GM23338 (cell line): ENCODE data around the gene RGP1. TPM values are rescaled to one million over a fixed set of nuclear protein-coding genes. Genes with fewer than 3 reads are reported as not detected.

Source experiments
- ATAC-seq: fragments of 200-7000 bp; cut with Tn5 transposase; 3 replicates; pipeline ENCODE4 v1.9.1; 2020
- DNase-seq: peaks from one replicate; pipeline ENCODE4 v3.0.0-alpha.2; 2015; ENCODE audit warnings: low spot score
- H2AFZ ChIP-seq: fragments of 200-600 bp; sonication (generic); 2 replicates; pipeline ENCODE4 v1.8.0; 2016; ENCODE audit warnings: antibody characterized with exemption, mild to moderate bottlenecking, moderate library complexity
- H3F3A ChIP-seq: fragments of 200-600 bp; sonication (generic); replicated peaks from 2 replicates; pipeline ENCODE4 v1.8.0; 2017; ENCODE audit warnings: antibody characterized with exemption, mixed run types, low read depth
- H3K27ac ChIP-seq: fragments of 200-600 bp; sonication (generic); 2 replicates; pipeline ENCODE4 v1.6.1; 2016; ENCODE audit warnings: low read depth
- H3K27me3 ChIP-seq: fragments of 200-600 bp; sonication (generic); 2 replicates; pipeline ENCODE4 v1.8.0; 2016; ENCODE audit warnings: mild to moderate bottlenecking, mixed run types, moderate library complexity; ENCODE audit not compliant: insufficient read depth
- H3K36me3 ChIP-seq: fragments of 200-600 bp; sonication (generic); 2 replicates; pipeline ENCODE4 v1.8.0; 2016; ENCODE audit warnings: mild to moderate bottlenecking; ENCODE audit not compliant: insufficient read depth
- H3K4me1 ChIP-seq: fragments of 200-600 bp; sonication (generic); 2 replicates; pipeline ENCODE4 v1.8.0; 2016; ENCODE audit warnings: mild to moderate bottlenecking, moderate library complexity; ENCODE audit not compliant: insufficient read depth
- H3K4me2 ChIP-seq: fragments of 200-600 bp; sonication (generic); 2 replicates; pipeline ENCODE4 v1.7.1; 2017; ENCODE audit warnings: mixed run types
- H3K4me3 ChIP-seq: fragments of 200-600 bp; sonication (generic); 2 replicates; pipeline ENCODE4 v1.6.1; 2016; ENCODE audit warnings: mixed run types
- H3K79me2 ChIP-seq: fragments of 200-600 bp; sonication (generic); replicated peaks from 2 replicates; pipeline ENCODE4 v1.8.0; 2017; ENCODE audit warnings: mild to moderate bottlenecking; ENCODE audit not compliant: insufficient read depth
- H3K9me2 ChIP-seq: fragments of 200-600 bp; sonication (generic); 2 replicates; pipeline ENCODE4 v1.8.0; 2017; ENCODE audit not compliant: insufficient read depth
- H4K20me1 ChIP-seq: fragments of 200-600 bp; sonication (generic); replicated peaks from 2 replicates; pipeline ENCODE4 v1.8.0; 2017; ENCODE audit warnings: mild to moderate bottlenecking; ENCODE audit not compliant: insufficient read depth
- H3K27ac Mint-ChIP-seq: 2 replicates; pipeline ENCODE4 v1.8.0; 2020; ENCODE audit warnings: inconsistent platforms, mild to moderate bottlenecking, moderate library complexity, mixed read lengths
- H3K27me3 Mint-ChIP-seq: 3 replicates; pipeline ENCODE4 v1.8.0; 2022; ENCODE audit warnings: low read depth, mild to moderate bottlenecking, moderate library complexity, mixed read lengths, inconsistent platforms; ENCODE audit not compliant: insufficient read depth, poor library complexity
- H3K36me3 Mint-ChIP-seq: 3 replicates; pipeline ENCODE4 v1.8.0; 2021; ENCODE audit warnings: low read depth, mild to moderate bottlenecking, inconsistent platforms, moderate library complexity, mixed read lengths
- H3K4me1 Mint-ChIP-seq: 3 replicates; pipeline ENCODE4 v1.8.0; 2020; ENCODE audit warnings: mild to moderate bottlenecking, inconsistent platforms, mixed read lengths
- H3K4me3 Mint-ChIP-seq: 3 replicates; pipeline ENCODE4 v1.8.0; 2021; ENCODE audit warnings: moderate library complexity, mild to moderate bottlenecking, inconsistent platforms, mixed read lengths
- H3K9me3 Mint-ChIP-seq: 3 replicates; pipeline ENCODE4 v1.8.0; 2020; ENCODE audit warnings: moderate library complexity, mild to moderate bottlenecking, inconsistent platforms, mixed read lengths
- CREB1 ChIP-seq: fragments of 250-450 bp; sonication (Bioruptor Pico); IDR thresholded peaks from 2 replicates; pipeline ENCODE4 v1.5.0; 2020; ENCODE audit warnings: low read depth, mild to moderate bottlenecking, moderate library complexity
- EZH2phosphoT487 ChIP-seq: fragments of 200-600 bp; sonication (generic); IDR thresholded peaks from one replicate; pipeline ENCODE4 v1.8.1; 2018; ENCODE audit warnings: antibody characterized with exemption; ENCODE audit not compliant: unreplicated experiment
- NANOG ChIP-seq: IDR thresholded peaks from 2 replicates; pipeline ENCODE4 v1.6.1; 2016; ENCODE audit warnings: antibody characterized with exemption, borderline replicate concordance
- POLR2AphosphoS5 ChIP-seq: IDR thresholded peaks from 2 replicates; pipeline ENCODE4 v1.6.1; 2016; ENCODE audit warnings: antibody characterized with exemption, low read depth
- STAT1 ChIP-seq: IDR thresholded peaks from one replicate; pipeline ENCODE4 v1.6.1; 2016; ENCODE audit warnings: antibody characterized with exemption; ENCODE audit not compliant: unreplicated experiment
- ZNF114 ChIP-seq: fragments of 250-450 bp; sonication (Bioruptor Pico); IDR thresholded peaks from 2 replicates; pipeline ENCODE4 v1.5.0; 2020; ENCODE audit warnings: mild to moderate bottlenecking, moderate library complexity
- ZNF331 ChIP-seq: fragments of 250-450 bp; sonication (Bioruptor Pico); IDR thresholded peaks from 2 replicates; pipeline ENCODE4 v1.5.0; 2020; ENCODE audit warnings: low read depth, mild to moderate bottlenecking, moderate library complexity
- polyA plus RNA-seq: library from polyadenylated mRNA; unstranded; fragments of >200 nt; fragmentation: Nextera tagmentation; extraction: Ambion mirVana; gene quantifications from 2 replicates; pipeline ENCODE4 v1.2.1, GENCODE V29; 2016
- total RNA-seq: library from RNA; depleted of rRNA; stranded (reverse); fragments of >200 nt; shearing (Covaris generic); gene quantifications from 2 replicates; pipeline ENCODE4 v1.2.3, GENCODE V29; 2014
- TF ChIP-seq, protein P1 (sequence below), 2 experiments: fragments of 200-600 bp in 1 of 2; sonication (generic) in 1 of 2; conservative IDR thresholded peaks; 2 replicates each; pipeline versions ENCODE4 v1.5.1 to v1.6.1; 2016 to 2017; ENCODE audit warnings: antibody characterized with exemption in 2 of 2, low read depth in 2 of 2, mild to moderate bottlenecking in 2 of 2, moderate library complexity in 1 of 2
- TF ChIP-seq, protein P2 (sequence below): IDR thresholded peaks from 2 replicates; pipeline ENCODE4 v1.6.1; 2016; ENCODE audit warnings: antibody characterized with exemption
- TF ChIP-seq, protein P3 (sequence below): fragments of 250-450 bp; sonication (Bioruptor Pico); IDR thresholded peaks from 2 replicates; pipeline ENCODE4 v1.5.0; 2020; ENCODE audit warnings: mild to moderate bottlenecking, moderate library complexity

Gene RGP1
- total and polyA plus RNA-seq, 2 experiments from 2014 or later: 2.8 to 16.0 TPM

DNA sequence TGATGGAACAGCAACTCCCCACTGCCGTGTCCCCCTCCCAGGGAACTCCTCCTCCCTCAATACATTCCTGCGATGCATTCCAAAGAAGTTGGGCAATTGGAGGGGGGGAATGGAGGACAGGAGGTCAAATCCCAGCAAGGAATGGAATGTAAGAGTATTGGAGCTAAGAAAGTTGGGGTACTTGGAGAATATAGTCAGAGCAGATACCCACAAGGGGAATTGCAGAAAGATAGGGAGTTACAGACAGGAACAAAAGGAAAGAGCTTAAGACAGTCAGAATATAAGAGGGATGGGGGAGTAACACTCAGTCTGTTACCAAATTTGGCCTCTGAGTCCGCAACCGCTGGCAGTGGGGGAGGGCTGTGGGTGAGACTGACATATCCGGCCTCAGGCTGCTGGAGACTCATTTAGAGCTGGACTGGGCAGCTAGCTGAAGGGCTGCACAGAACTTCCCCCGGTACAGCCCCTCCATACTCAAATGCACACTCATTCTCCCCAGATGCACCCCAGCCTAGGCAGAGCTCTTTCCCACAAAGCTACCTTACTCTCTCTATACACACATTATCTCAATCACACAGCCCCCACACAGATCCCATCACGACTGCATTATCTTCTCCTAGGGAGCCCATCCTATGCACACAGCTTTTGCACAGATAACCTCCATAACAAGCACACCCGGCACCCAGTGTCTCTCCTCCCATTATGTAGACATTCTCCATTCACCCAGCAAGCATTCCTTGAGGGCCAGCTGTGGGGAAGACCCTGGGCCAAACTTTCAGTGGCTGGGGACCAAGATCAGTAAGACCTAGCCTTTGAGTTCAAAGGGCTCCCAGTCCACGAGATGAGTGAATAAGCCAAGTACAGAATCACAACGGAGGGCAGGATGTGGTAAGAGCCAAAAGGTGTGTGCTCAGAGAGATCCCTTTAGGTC, 20.8 kb upstream of the RGP1 start (continued):
- TF ChIP-seq, protein P1, sequence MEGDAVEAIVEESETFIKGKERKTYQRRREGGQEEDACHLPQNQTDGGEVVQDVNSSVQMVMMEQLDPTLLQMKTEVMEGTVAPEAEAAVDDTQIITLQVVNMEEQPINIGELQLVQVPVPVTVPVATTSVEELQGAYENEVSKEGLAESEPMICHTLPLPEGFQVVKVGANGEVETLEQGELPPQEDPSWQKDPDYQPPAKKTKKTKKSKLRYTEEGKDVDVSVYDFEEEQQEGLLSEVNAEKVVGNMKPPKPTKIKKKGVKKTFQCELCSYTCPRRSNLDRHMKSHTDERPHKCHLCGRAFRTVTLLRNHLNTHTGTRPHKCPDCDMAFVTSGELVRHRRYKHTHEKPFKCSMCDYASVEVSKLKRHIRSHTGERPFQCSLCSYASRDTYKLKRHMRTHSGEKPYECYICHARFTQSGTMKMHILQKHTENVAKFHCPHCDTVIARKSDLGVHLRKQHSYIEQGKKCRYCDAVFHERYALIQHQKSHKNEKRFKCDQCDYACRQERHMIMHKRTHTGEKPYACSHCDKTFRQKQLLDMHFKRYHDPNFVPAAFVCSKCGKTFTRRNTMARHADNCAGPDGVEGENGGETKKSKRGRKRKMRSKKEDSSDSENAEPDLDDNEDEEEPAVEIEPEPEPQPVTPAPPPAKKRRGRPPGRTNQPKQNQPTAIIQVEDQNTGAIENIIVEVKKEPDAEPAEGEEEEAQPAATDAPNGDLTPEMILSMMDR (conservative IDR thresholded peaks at IDR 0.05; ENCODE audit: low read depth in 2 of 2): no peak
- no peak for TF ChIP-seq POLR2AphosphoS5
- TF ChIP-seq, protein P2, sequence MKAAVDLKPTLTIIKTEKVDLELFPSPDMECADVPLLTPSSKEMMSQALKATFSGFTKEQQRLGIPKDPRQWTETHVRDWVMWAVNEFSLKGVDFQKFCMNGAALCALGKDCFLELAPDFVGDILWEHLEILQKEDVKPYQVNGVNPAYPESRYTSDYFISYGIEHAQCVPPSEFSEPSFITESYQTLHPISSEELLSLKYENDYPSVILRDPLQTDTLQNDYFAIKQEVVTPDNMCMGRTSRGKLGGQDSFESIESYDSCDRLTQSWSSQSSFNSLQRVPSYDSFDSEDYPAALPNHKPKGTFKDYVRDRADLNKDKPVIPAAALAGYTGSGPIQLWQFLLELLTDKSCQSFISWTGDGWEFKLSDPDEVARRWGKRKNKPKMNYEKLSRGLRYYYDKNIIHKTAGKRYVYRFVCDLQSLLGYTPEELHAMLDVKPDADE: 0 out of 2 replicates have a peak, but pooled peaks have one; percentile 37
- TF ChIP-seq ZNF114 (CRISPR knock-in tag): no peak
- no peak for TF ChIP-seq ZNF331 (CRISPR knock-in tag)
- no peak for TF ChIP-seq STAT1

DNA sequence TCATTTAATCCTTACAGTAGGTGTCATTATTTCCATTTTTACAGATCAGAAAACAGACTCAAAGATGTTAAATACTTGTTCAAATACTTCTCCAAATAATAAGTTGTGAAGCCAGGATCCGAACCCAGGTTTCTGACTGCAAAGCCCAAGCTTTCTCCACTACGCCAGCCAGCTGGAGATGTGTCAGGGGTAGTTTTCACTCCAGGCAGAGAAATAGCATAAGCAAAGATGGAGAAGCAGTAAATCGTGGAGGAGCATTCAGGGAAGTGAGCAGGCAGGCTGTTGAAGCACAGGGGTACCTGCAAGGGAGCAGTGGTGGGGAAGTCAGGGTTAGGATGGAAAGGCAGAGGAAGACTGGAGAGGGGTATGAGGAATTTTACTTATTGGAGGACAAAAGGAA, 20.0 kb upstream of the RGP1 start:
- H3K9me3 Mint-ChIP-seq: no peaks in the 10 kb centered on the region; the same call in 2 of the 3 replicates
- peaks cover 10% of the 10 kb centered on the region for H4K20me1 ChIP-seq
- no peak for DNase-seq
- H3K27me3 Mint-ChIP-seq: peaks cover 8% of the 10 kb centered on the region
- peaks cover 13% of the 10 kb centered on the region for H3K4me1 Mint-ChIP-seq
- H3K4me3 ChIP-seq: peak overlapping the region; percentile 26
- no peak overlapping the region for H2AFZ ChIP-seq
- peaks cover 41% of the 10 kb centered on the region for H3K4me1 ChIP-seq
- peaks cover 3% of the 10 kb centered on the region; the same call in 1 of the 2 replicates for H3F3A ChIP-seq
- H3K27me3 ChIP-seq: no peaks in the 10 kb centered on the region
- H3K36me3 Mint-ChIP-seq: peaks cover 18% of the 10 kb centered on the region
- peak overlapping the region; percentile 1 for H3K27ac ChIP-seq
- no peak for ATAC-seq
- peaks cover 9% of the 10 kb centered on the region for H3K36me3 ChIP-seq
- no peak overlapping the region for H3K27ac Mint-ChIP-seq
- H3K79me2 ChIP-seq: peaks cover 49% of the 10 kb centered on the region
- H3K9me2 ChIP-seq: no peaks in the 10 kb centered on the region
- peak overlapping the region; percentile 53 for H3K4me2 ChIP-seq
- no peak overlapping the region for H3K4me3 Mint-ChIP-seq
- no peak for TF ChIP-seq NANOG
- TF ChIP-seq ZNF331 (CRISPR knock-in tag): no peak
- TF ChIP-seq, protein P3, sequence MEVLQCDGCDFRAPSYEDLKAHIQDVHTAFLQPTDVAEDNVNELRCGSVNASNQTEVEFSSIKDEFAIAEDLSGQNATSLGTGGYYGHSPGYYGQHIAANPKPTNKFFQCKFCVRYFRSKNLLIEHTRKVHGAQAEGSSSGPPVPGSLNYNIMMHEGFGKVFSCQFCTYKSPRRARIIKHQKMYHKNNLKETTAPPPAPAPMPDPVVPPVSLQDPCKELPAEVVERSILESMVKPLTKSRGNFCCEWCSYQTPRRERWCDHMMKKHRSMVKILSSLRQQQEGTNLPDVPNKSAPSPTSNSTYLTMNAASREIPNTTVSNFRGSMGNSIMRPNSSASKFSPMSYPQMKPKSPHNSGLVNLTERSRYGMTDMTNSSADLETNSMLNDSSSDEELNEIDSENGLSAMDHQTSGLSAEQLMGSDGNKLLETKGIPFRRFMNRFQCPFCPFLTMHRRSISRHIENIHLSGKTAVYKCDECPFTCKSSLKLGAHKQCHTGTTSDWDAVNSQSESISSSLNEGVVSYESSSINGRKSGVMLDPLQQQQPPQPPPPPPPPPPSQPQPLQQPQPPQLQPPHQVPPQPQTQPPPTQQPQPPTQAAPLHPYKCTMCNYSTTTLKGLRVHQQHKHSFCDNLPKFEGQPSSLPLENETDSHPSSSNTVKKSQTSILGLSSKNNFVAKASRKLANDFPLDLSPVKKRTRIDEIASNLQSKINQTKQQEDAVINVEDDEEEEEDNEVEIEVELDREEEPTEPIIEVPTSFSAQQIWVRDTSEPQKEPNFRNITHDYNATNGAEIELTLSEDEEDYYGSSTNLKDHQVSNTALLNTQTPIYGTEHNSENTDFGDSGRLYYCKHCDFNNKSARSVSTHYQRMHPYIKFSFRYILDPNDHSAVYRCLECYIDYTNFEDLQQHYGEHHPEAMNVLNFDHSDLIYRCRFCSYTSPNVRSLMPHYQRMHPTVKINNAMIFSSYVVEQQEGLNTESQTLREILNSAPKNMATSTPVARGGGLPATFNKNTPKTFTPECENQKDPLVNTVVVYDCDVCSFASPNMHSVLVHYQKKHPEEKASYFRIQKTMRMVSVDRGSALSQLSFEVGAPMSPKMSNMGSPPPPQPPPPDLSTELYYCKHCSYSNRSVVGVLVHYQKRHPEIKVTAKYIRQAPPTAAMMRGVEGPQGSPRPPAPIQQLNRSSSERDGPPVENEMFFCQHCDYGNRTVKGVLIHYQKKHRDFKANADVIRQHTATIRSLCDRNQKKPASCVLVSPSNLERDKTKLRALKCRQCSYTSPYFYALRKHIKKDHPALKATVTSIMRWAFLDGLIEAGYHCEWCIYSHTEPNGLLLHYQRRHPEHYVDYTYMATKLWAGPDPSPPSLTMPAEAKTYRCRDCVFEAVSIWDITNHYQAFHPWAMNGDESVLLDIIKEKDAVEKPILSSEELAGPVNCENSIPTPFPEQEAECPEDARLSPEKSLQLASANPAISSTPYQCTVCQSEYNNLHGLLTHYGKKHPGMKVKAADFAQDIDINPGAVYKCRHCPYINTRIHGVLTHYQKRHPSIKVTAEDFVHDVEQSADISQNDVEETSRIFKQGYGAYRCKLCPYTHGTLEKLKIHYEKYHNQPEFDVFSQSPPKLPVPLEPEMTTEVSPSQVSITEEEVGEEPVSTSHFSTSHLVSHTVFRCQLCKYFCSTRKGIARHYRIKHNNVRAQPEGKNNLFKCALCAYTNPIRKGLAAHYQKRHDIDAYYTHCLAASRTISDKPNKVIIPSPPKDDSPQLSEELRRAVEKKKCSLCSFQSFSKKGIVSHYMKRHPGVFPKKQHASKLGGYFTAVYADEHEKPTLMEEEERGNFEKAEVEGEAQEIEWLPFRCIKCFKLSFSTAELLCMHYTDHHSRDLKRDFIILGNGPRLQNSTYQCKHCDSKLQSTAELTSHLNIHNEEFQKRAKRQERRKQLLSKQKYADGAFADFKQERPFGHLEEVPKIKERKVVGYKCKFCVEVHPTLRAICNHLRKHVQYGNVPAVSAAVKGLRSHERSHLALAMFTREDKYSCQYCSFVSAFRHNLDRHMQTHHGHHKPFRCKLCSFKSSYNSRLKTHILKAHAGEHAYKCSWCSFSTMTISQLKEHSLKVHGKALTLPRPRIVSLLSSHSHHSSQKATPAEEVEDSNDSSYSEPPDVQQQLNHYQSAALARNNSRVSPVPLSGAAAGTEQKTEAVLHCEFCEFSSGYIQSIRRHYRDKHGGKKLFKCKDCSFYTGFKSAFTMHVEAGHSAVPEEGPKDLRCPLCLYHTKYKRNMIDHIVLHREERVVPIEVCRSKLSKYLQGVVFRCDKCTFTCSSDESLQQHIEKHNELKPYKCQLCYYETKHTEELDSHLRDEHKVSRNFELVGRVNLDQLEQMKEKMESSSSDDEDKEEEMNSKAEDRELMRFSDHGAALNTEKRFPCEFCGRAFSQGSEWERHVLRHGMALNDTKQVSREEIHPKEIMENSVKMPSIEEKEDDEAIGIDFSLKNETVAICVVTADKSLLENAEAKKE: no peak
- no peak for TF ChIP-seq EZH2phosphoT487
- no peak for TF ChIP-seq POLR2AphosphoS5
- TF ChIP-seq, protein P2: no peak
- no peak for TF ChIP-seq CREB1 (CRISPR knock-in tag)
